Glutamatergic neuron (in vitro differentiated cells): Measurements from ENCODE around the gene MUC22. TPM values are rescaled to one million over a fixed set of nuclear protein-coding genes. Genes with fewer than 3 reads are reported as not detected.

Experiments
- DNase-seq: peaks from one replicate; pipeline ENCODE4 v3.0.0; 2022
- H3K27ac Mint-ChIP-seq: one replicate; pipeline ENCODE4 v1.8.0; 2020; ENCODE audit warnings: mild to moderate bottlenecking, mixed read lengths, inconsistent platforms; ENCODE audit not compliant: unreplicated experiment
- H3K27me3 Mint-ChIP-seq: one replicate; pipeline ENCODE4 v1.8.0; 2020; ENCODE audit warnings: mild to moderate bottlenecking, moderate library complexity, mixed read lengths, inconsistent platforms; ENCODE audit not compliant: unreplicated experiment
- H3K36me3 Mint-ChIP-seq: one replicate; pipeline ENCODE4 v1.8.0; 2020; ENCODE audit warnings: mild to moderate bottlenecking, mixed read lengths, inconsistent platforms; ENCODE audit not compliant: unreplicated experiment
- H3K4me1 Mint-ChIP-seq: one replicate; pipeline ENCODE4 v1.8.0; 2020; ENCODE audit warnings: mild to moderate bottlenecking, low read depth, mixed read lengths, inconsistent platforms; ENCODE audit not compliant: unreplicated experiment
- H3K4me3 Mint-ChIP-seq: one replicate; pipeline ENCODE4 v1.8.0; 2020; ENCODE audit warnings: mild to moderate bottlenecking, mixed read lengths, inconsistent platforms; ENCODE audit not compliant: unreplicated experiment
- H3K9me3 Mint-ChIP-seq: one replicate; pipeline ENCODE4 v1.8.0; 2020; ENCODE audit warnings: mild to moderate bottlenecking, moderate library complexity, mixed read lengths, inconsistent platforms; ENCODE audit not compliant: unreplicated experiment
- CTCF ChIP-seq: fragments of 200-600 bp; sonication (generic); IDR thresholded peaks from one replicate; pipeline ENCODE4 v1.5.0; 2021; ENCODE audit not compliant: partially characterized antibody, unreplicated experiment
- total RNA-seq: library from RNA; stranded (reverse); fragmentation: NEBNext Ultra II Directional; extraction: Animal tissue kit (Norgen Biotek cat#: 25700); gene quantifications from one replicate; pipeline ENCODE4 v1.2.1, GENCODE V29; 2021; ENCODE audit not compliant: unreplicated experiment

The MUC22 gene
- total RNA-seq, 1 donor from 2014 or later, result not detected

DNA sequence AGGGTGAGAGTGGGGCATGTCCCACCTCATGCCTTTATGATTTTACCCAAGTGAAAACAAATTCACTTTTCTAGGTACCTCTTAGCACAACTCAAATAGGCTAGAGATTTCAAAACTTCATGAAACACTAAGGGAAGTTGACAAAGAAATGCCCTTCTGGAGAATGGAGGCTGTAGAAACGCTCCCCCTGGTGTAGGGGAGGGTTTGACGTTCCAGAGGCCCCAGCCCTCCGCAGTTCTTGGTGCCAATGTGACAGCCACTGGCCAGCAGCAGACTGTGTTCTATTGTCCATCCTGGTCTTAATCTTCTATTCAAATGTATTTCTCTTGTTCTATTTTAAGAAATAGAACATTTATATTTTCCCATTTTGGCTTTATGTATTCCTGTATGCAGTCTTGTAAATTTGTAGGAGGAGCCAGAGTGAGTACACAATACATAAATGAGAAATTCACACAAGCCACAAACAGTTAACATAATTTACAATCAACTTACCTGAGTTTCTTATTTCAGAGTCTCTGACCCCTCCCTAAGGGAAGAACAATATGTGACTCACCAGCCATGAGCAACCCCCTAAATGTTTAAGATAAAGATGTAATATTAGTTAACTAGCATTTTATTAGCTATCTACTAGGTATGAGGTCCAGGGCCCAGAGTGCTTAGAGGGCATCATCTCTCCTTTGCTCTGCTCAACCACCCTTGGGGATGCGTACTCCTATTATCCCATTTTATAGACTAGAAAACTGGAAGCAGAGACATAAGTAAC, 35.6 kb upstream of the MUC22 start:
- Mint-ChIP-seq H3K4me1 (no peaks in the 10 kb centered on the region), H3K36me3 (no peaks in the 10 kb centered on the region), H3K9me3 (peaks cover 3% of the 10 kb centered on the region), H3K27me3 (peaks cover 9% of the 10 kb centered on the region), H3K27ac (no peak overlapping the region), H3K4me3 (no peak overlapping the region)
- no peak for TF ChIP-seq CTCF
- no peak for DNase-seq

- no peak for DNase-seq
- Mint-ChIP-seq H3K4me3 (no peak overlapping the region), H3K36me3 (peaks cover 5% of the 10 kb centered on the region), H3K27me3 (peaks cover 2% of the 10 kb centered on the region), H3K9me3 (no peaks in the 10 kb centered on the region), H3K27ac (no peak overlapping the region), H3K4me1 (no peaks in the 10 kb centered on the region)
- TF ChIP-seq CTCF, result no peak
These were observed 31.1 kb upstream of the MUC22 start for GRCh38 chr6:30979141-30979540.

- no peaks in the 10 kb centered on the region for H3K9me3 Mint-ChIP-seq
- H3K4me3 Mint-ChIP-seq, result no peak overlapping the region
- no peak for DNase-seq
- TF ChIP-seq CTCF, result no peak
- peaks cover 2% of the 10 kb centered on the region for H3K27me3 Mint-ChIP-seq
- H3K4me1 Mint-ChIP-seq, result no peaks in the 10 kb centered on the region
- no peak overlapping the region for H3K27ac Mint-ChIP-seq
- H3K36me3 Mint-ChIP-seq, result peaks cover 5% of the 10 kb centered on the region
These were observed 30.6 kb upstream of the MUC22 start for GRCh38 chr6:30979690-30980089.

- Mint-ChIP-seq H3K4me1 (no peaks in the 10 kb centered on the region), H3K27me3 (peaks cover 2% of the 10 kb centered on the region), H3K9me3 (no peaks in the 10 kb centered on the region), H3K36me3 (peaks cover 5% of the 10 kb centered on the region), H3K27ac (no peak overlapping the region), H3K4me3 (no peak overlapping the region)
- TF ChIP-seq CTCF, result peak; percentile 16
- DNase-seq, result no peak
These were observed 28.1 kb upstream of the MUC22 start for GRCh38 chr6:30981942-30982772.

- Mint-ChIP-seq H3K27ac (no peak within 1 kb of the TSS), H3K9me3 (no peaks in the 10 kb centered on the region), H3K36me3 (peaks cover 5% of the 10 kb centered on the region), H3K4me3 (no peak within 1 kb of the TSS), H3K27me3 (no peaks in the 10 kb centered on the region), H3K4me1 (no peaks in the 10 kb centered on the region)
- no peak for DNase-seq
- no peak for TF ChIP-seq CTCF
These were observed 26.8 kb upstream of the MUC22 start, which contains the start of gene MUC21 for GRCh38 chr6:30983439-30983838. TSS of gene MUC21 (plus strand) at chr6:30983718. CDS start at chr6:30983959, 241 bp downstream.
